HEK293T (cell line): Measurements from ENCODE around the gene CLPX.

Experiments
- ARNT ChIP-seq: fragments of 450-650 bp; IDR thresholded peaks from 2 replicates; pipeline ENCODE4 v1.6.1; 2017; ENCODE audit warnings: mild to moderate bottlenecking
- BHLHE40 ChIP-seq: fragments of 450-650 bp; IDR thresholded peaks from 2 replicates; pipeline ENCODE4 v1.6.1; 2016; ENCODE audit warnings: mild to moderate bottlenecking, moderate library complexity, borderline replicate concordance
- CTBP1 ChIP-seq: fragments of 450-650 bp; IDR thresholded peaks from 2 replicates; pipeline ENCODE4 v1.6.1; 2016; ENCODE audit warnings: borderline replicate concordance
- ELF4 ChIP-seq: fragments of 450-650 bp; IDR thresholded peaks from 2 replicates; pipeline ENCODE4 v1.6.1; 2017; ENCODE audit warnings: antibody characterized with exemption
- FOXK2 ChIP-seq: fragments of 450-650 bp; IDR thresholded peaks from 2 replicates; pipeline ENCODE4 v1.6.1; 2016; ENCODE audit warnings: mild to moderate bottlenecking
- FOXM1 ChIP-seq: fragments of 450-650 bp; IDR thresholded peaks from 2 replicates; pipeline ENCODE4 v1.6.1; 2017; ENCODE audit warnings: mild to moderate bottlenecking, borderline replicate concordance
- L3MBTL2 ChIP-seq: fragments of 450-650 bp; conservative IDR thresholded peaks from 2 replicates; pipeline ENCODE4 v1.6.1; 2016; ENCODE audit warnings: mild to moderate bottlenecking
- NFRKB ChIP-seq: fragments of 450-650 bp; IDR thresholded peaks from 2 replicates; pipeline ENCODE4 v1.6.1; 2016; ENCODE audit warnings: mild to moderate bottlenecking, moderate library complexity
- PKNOX1 ChIP-seq: fragments of 450-650 bp; IDR thresholded peaks from 2 replicates; pipeline ENCODE4 v1.6.1; 2016
- SP1 ChIP-seq: fragments of 450-650 bp; IDR thresholded peaks from 2 replicates; pipeline ENCODE4 v1.6.1; 2017
- SUZ12 ChIP-seq: fragments of 450-650 bp; IDR thresholded peaks from 2 replicates; pipeline ENCODE4 v1.6.1; 2016; ENCODE audit warnings: mild to moderate bottlenecking
- TARDBP ChIP-seq: fragments of 450-650 bp; IDR thresholded peaks from 2 replicates; pipeline ENCODE4 v1.6.1; 2016
- ZNF384 ChIP-seq: fragments of 450-650 bp; IDR thresholded peaks from 2 replicates; pipeline ENCODE4 v1.6.1; 2016

- TF ChIP-seq PKNOX1 (no peak), NFRKB (no peak), ZNF384 (no peak), FOXK2 (no peak), SUZ12 (no peak), FOXM1 (no peak), BHLHE40 (no peak), L3MBTL2 (no peak), SP1 (no peak), CTBP1 (no peak), ARNT (no peak), ELF4 (no peak), TARDBP (no peak)
Measured at GRCh38 chr15:65115086-65115485, 70.1 kb downstream of the CLPX start, which contains the start of gene UBAP1L.
